HepG2 (cell line): ENCODE results near the gene CCR2. TPM values are rescaled to one million over a fixed set of nuclear protein-coding genes. Genes with fewer than 3 reads are reported as not detected.

Source experiments
- ATAC-seq: fragments of 200-7000 bp; cut with Tn5 transposase; 3 replicates; pipeline ENCODE4 v1.9.1; 2020; ENCODE audit warnings: mild to moderate bottlenecking, moderate library complexity
- BruUV-seq: library from RNA; stranded (reverse); fragments of 400-500 nt; replicated peaks from 2 replicates; lab custom pipeline; 2021; lab: Mats Ljungman, UMichigan
- CTCF ChIA-PET: fragments of 300-600 bp; formaldehyde crosslinking; extraction: SDS; loops from one replicate; lab custom pipeline; 2021; ENCODE audit warnings: low total read pairs, inconsistent platforms, low intra/inter-chr PET ratio; lab: Yijun Ruan, JAX
- POLR2A ChIA-PET: fragments of 350-600 bp; sonication (Branson Sonifier 250); formaldehyde crosslinking; loops from one replicate; lab custom pipeline; 2020; ENCODE audit warnings: antibody characterized with exemption, inconsistent platforms; lab: Yijun Ruan, JAX
- DNase-seq: peaks from one replicate; pipeline ENCODE4 v3.0.0-alpha.2; 2015; ENCODE audit warnings: low spot score
- FAIRE-seq: peaks from 3 replicates; lab custom pipeline; 2011; peaks lifted over from hg19 to GRCh38; lab: Jason Lieb, UNC
- H2AFZ ChIP-seq: one replicate; pipeline ENCODE4 v1.6.1; 2011; ENCODE audit warnings: low read length, inconsistent platforms
- H3K27ac ChIP-seq: fragments of 300-600 bp; 3 replicates; pipeline ENCODE4 v1.8.0; 2011; ENCODE audit warnings: mixed run types, mild to moderate bottlenecking, mixed read lengths, low read length, inconsistent platforms; ENCODE audit not compliant: insufficient read depth; ENCODE audit errors: extremely low read length
- H3K27me3 ChIP-seq, 2 experiments: fragments of 200-600 bp in 1 of 2; 2 replicates in 1 of 2; 3 replicates in 1 of 2; pipeline versions ENCODE4 v1.6.0 to v1.8.0; 2011; ENCODE audit warnings: low read length in 2 of 2, mild to moderate bottlenecking in 2 of 2, moderate library complexity in 2 of 2, inconsistent platforms in 1 of 2; ENCODE audit not compliant: insufficient read depth in 2 of 2, control insufficient read depth in 1 of 2
- H3K36me3 ChIP-seq, 2 experiments: fragments of 200-600 bp in 1 of 2; replicated peaks in 1 of 2; 2 replicates in 1 of 2; 3 replicates in 1 of 2; pipeline versions ENCODE4 v1.5.1 to v1.8.0; 2011; ENCODE audit warnings: low read length in 2 of 2, inconsistent platforms in 1 of 2; ENCODE audit not compliant: insufficient read depth in 2 of 2, control insufficient read depth in 1 of 2
- H3K4me1 ChIP-seq: 2 replicates; pipeline ENCODE4 v1.5.1; 2012; ENCODE audit warnings: low read length, inconsistent platforms; ENCODE audit not compliant: insufficient read depth
- H3K4me2 ChIP-seq: 2 replicates; pipeline ENCODE4 v1.6.0; 2011; ENCODE audit warnings: low read depth, low read length, inconsistent platforms
- H3K4me3 ChIP-seq, 3 experiments: fragments of 200-600 bp in 1 of 3; sonication (generic), shearing (Covaris generic) in 1 of 3; replicated peaks in 1 of 3; 2 replicates each; pipeline ENCODE4 v1.5.1; 2011 to 2016; ENCODE audit warnings: low read length in 3 of 3, inconsistent platforms in 2 of 3, low read depth in 2 of 3, mild to moderate bottlenecking in 2 of 3, control low read depth in 1 of 3, mixed read lengths in 1 of 3; ENCODE audit not compliant: insufficient read depth in 1 of 3
- H3K79me2 ChIP-seq: one replicate; pipeline ENCODE4 v1.6.1; 2011; ENCODE audit warnings: low read length, inconsistent platforms; ENCODE audit not compliant: insufficient read depth
- H3K9ac ChIP-seq: 2 replicates; pipeline ENCODE4 v1.6.0; 2011; ENCODE audit warnings: mild to moderate bottlenecking, low read depth, low read length, inconsistent platforms; ENCODE audit not compliant: insufficient read depth
- H3K9me3 ChIP-seq: 2 replicates; pipeline ENCODE4 v1.5.1; 2012; ENCODE audit warnings: mild to moderate bottlenecking, low read length
- H4K20me1 ChIP-seq: 2 replicates; pipeline ENCODE4 v1.6.0; 2011; ENCODE audit warnings: inconsistent platforms, mild to moderate bottlenecking, low read length, moderate library complexity; ENCODE audit not compliant: insufficient read depth
- ATF5 ChIP-seq: sonication (generic); formaldehyde crosslinking; IDR thresholded peaks from 2 replicates; pipeline ENCODE4 v1.4.0; 2020; ENCODE audit warnings: mild to moderate bottlenecking, low read depth, missing genetic modification reagents
- CREB3 ChIP-seq: sonication (generic); formaldehyde crosslinking; IDR thresholded peaks from 2 replicates; pipeline ENCODE4 v1.5.0; 2020; ENCODE audit warnings: missing genetic modification reagents
- CSRNP1 ChIP-seq: sonication (generic); formaldehyde crosslinking; IDR thresholded peaks from 2 replicates; pipeline ENCODE4 v1.8.1; 2023; ENCODE audit warnings: mild to moderate bottlenecking, missing genetic modification reagents
- ELF1 ChIP-seq: sonication (generic); formaldehyde crosslinking; IDR thresholded peaks from 2 replicates; pipeline ENCODE4 v1.4.0; 2020; ENCODE audit warnings: missing genetic modification reagents
- GABPA ChIP-seq, 2 experiments: IDR thresholded peaks; 2 replicates each; pipeline ENCODE4 v1.6.1; 2011 to 2016; ENCODE audit warnings: low read depth in 2 of 2, low read length in 1 of 2, missing biosample characterization in 1 of 2, missing genetic modification characterization in 1 of 2
- HNF1A ChIP-seq, 2 experiments: sonication (generic) in 1 of 2; formaldehyde crosslinking in 1 of 2; IDR thresholded peaks; 2 replicates each; pipeline versions ENCODE4 v1.4.0 to v1.6.1; 2016 to 2020; ENCODE audit warnings: borderline replicate concordance in 1 of 2, low read depth in 1 of 2, mild to moderate bottlenecking in 1 of 2, missing genetic modification reagents in 1 of 2
- ZFYVE20 ChIP-seq: sonication (generic); formaldehyde crosslinking; IDR thresholded peaks from 2 replicates; pipeline ENCODE4 v1.8.0; 2023; ENCODE audit warnings: low read depth, mild to moderate bottlenecking, moderate library complexity, missing genetic modification reagents, borderline replicate concordance
- ZNF552 ChIP-seq: sonication (generic); formaldehyde crosslinking; IDR thresholded peaks from 2 replicates; pipeline ENCODE4 v1.9.0; 2022; ENCODE audit warnings: missing genetic modification reagents, mild to moderate bottlenecking, borderline replicate concordance
- WGBS: methylation state at CpG from one replicate; pipeline ENCODE4 v1.1.6; 2017; ENCODE audit warnings: low lambda C conversion rate; 5-methylcytosine and 5-hydroxymethylcytosine counted together
- in situ Hi-C: cut with HindIII; loops from 2 replicates; pipeline ENCODE4 v1.10.0; 2017; ENCODE audit warnings: low pct_unique_long_range_greater_than_20kb; ENCODE audit not compliant: extremely low pct_ligation_motif_present
- intact Hi-C: fragments of 100-400 bp; cut with micrococcal nuclease; formaldehyde crosslinking; loops from one replicate; pipeline ENCODE4 v1.10.0; 2022; ENCODE audit not compliant: unreplicated experiment
- polyA plus RNA-seq, 8 experiments: library from polyadenylated mRNA; depleted of rRNA in 3 of 8; stranded (reverse) in 7 of 8; unstranded in 1 of 8; fragments of >200 nt; fragmentation: Illumina TruSeq in 4 of 8; extraction: Trizol in 4 of 8; gene quantifications; 2 replicates each; pipeline versions ENCODE4 v1.2.1 to v1.2.3, GENCODE V29; 2011 to 2016; ENCODE audit warnings: low read depth in 4 of 8, missing spikeins in 1 of 8, mixed read lengths in 1 of 8; ENCODE audit not compliant: insufficient read depth in 1 of 8
- total RNA-seq, 5 experiments: library from RNA; depleted of rRNA; stranded (reverse); fragments of >200 nt; fragmentation: Illumina TruSeq; extraction: Trizol; gene quantifications; 2 replicates each; pipeline ENCODE4 v1.2.3, GENCODE V29; 2016; ENCODE audit warnings: low read depth in 1 of 5

Gene CCR2
- total and polyA plus RNA-seq, 2 of the 13 experiments (the other 11 are each of a cell fraction or from before 2014, with no cell fraction given) = not detected

- Histone ChIP-seq H3K79me2 (no peaks in the 10 kb centered on the region), H3K27me3 (peaks cover 0 to 8% of the 10 kb centered on the region in 2 experiments; a peak in 1 of 5 replicates), H3K27ac (no peak overlapping the region), H3K4me1 (no peaks in the 10 kb centered on the region), H2AFZ (no peak overlapping the region), H3K4me3 (no peak overlapping the region), H3K36me3 (no peaks in the 10 kb centered on the region), H3K4me2 (no peak overlapping the region), H3K9me3 (no peaks in the 10 kb centered on the region), H3K9ac (no peak overlapping the region), H4K20me1 (no peaks in the 10 kb centered on the region)
- no peak for DNase-seq
- TF ChIP-seq HNF1A (IDR thresholded peaks at IDR 0.05; ENCODE audit: low read depth) (no peak), HNF1A (CRISPR knock-in tag; IDR thresholded peaks at IDR 0.05; ENCODE audit: borderline replicate concordance) (no peak), ZNF552 (CRISPR knock-in tag) (no peak), CSRNP1 (CRISPR knock-in tag) (no peak), ELF1 (CRISPR knock-in tag) (no peak), ZFYVE20 (CRISPR knock-in tag) (no peak), ATF5 (CRISPR knock-in tag) (no peak), CREB3 (CRISPR knock-in tag) (no peak), GABPA (IDR thresholded peaks at IDR 0.05; ENCODE audit: low read depth, low read length) (no peak), GABPA (CRISPR knock-in tag; IDR thresholded peaks at IDR 0.05; ENCODE audit: low read depth) (no peak)
- intact Hi-C loops = no loop called here
- CTCF ChIA-PET = no interaction called here
- in situ Hi-C loops = no loop called here
- ATAC-seq = no peak
- WGBS = 40% methylated on average over 6 of the region's 6 CpGs
- POLR2A ChIA-PET = no interaction called here
- FAIRE-seq = no peak
- BruUV-seq = no TSS peak
Measured at GRCh38 chr3:46398186-46398955, 44.5 kb downstream of the CCR2 start.
